Measurements from ENCODE around the gene TBCA. TPM values are rescaled to one million over a fixed set of nuclear protein-coding genes. Genes with fewer than 3 reads are reported as not detected.
"Not testable (repeated sequence)": the region's sequence is repeated elsewhere in the genome, so short reads cannot be mapped to it uniquely, and the experiment has no call there.

Gene TBCA
- total RNA-seq, 1 experiment from 2014 or later = 302 TPM

- TF ChIP-seq REST (IDR thresholded peaks at IDR 0.05; ENCODE audit: insufficient read depth in 1 of 2, low read depth in 2 of 2, low read length in 1 of 2) (no peak), TCF7L2 (IDR thresholded peaks at IDR 0.05; ENCODE audit: low read depth, low read length) (no peak), POLR2AphosphoS5 (IDR thresholded peaks at IDR 0.05; ENCODE audit: low read depth, low read length) (no peak), SIN3A (IDR thresholded peaks at IDR 0.05; ENCODE audit: borderline replicate concordance, insufficient read depth, low read depth, low read length) (no peak)
- TF ChIP-seq, protein P1, sequence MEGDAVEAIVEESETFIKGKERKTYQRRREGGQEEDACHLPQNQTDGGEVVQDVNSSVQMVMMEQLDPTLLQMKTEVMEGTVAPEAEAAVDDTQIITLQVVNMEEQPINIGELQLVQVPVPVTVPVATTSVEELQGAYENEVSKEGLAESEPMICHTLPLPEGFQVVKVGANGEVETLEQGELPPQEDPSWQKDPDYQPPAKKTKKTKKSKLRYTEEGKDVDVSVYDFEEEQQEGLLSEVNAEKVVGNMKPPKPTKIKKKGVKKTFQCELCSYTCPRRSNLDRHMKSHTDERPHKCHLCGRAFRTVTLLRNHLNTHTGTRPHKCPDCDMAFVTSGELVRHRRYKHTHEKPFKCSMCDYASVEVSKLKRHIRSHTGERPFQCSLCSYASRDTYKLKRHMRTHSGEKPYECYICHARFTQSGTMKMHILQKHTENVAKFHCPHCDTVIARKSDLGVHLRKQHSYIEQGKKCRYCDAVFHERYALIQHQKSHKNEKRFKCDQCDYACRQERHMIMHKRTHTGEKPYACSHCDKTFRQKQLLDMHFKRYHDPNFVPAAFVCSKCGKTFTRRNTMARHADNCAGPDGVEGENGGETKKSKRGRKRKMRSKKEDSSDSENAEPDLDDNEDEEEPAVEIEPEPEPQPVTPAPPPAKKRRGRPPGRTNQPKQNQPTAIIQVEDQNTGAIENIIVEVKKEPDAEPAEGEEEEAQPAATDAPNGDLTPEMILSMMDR (IDR thresholded peaks at IDR 0.05) = no peak
- CTCF ChIA-PET = no interaction called here
- H3K4me3 ChIP-seq (ENCODE audit: low read depth in 2 of 2, low read length in 2 of 2) = no peak overlapping the region
- H3K36me3 ChIP-seq (ENCODE audit: control insufficient read depth, insufficient read depth, low read length) = peaks cover 29% of the 10 kb centered on the region
- no peaks in the 10 kb centered on the region for H3K27me3 ChIP-seq (ENCODE audit: control insufficient read depth, insufficient read depth, low read length)
- BruUV-seq (replicated peaks) = no TSS peak
- no peaks in the 10 kb centered on the region for H3K4me1 ChIP-seq (ENCODE audit: control insufficient read depth, insufficient read depth, low read length)
- ATAC-seq (no peak), DNase-seq (ENCODE audit: low read depth, low spot score) (no peak)
- H3K9me3 ChIP-seq (ENCODE audit: control insufficient read depth, insufficient read depth, low read depth, low read length) = no peaks in the 10 kb centered on the region
- POLR2A ChIA-PET = no interaction called here
- intact Hi-C loops (cut with micrococcal nuclease; ENCODE audit: unreplicated experiment) (no loop called here), in situ Hi-C loops (cut with HindIII; ENCODE audit: low pct_unique_long_range_greater_than_20kb, low sequenced_read_pairs) (no loop called here)
- no peak overlapping the region for H3K27ac ChIP-seq (ENCODE audit: low read length)
Measured at GRCh38 chr5:77707791-77708190, 68.3 kb downstream of the TBCA start.

GRCh38 chr5:77699569-77699968, 76.6 kb downstream of the TBCA start:
- intact Hi-C loops (cut with micrococcal nuclease; ENCODE audit: unreplicated experiment); H3K9me3 ChIP-seq (ENCODE audit: control insufficient read depth, insufficient read depth, low read depth, low read length); BruUV-seq (replicated peaks); H3K4me3 ChIP-seq (ENCODE audit: low read depth in 2 of 2, low read length in 2 of 2); H3K27ac ChIP-seq (ENCODE audit: low read length); H3K4me1 ChIP-seq (ENCODE audit: control insufficient read depth, insufficient read depth, low read length); ATAC-seq; CTCF ChIA-PET; H3K36me3 ChIP-seq (ENCODE audit: control insufficient read depth, insufficient read depth, low read length); H3K27me3 ChIP-seq (ENCODE audit: control insufficient read depth, insufficient read depth, low read length); in situ Hi-C loops (cut with HindIII; ENCODE audit: low pct_unique_long_range_greater_than_20kb, low sequenced_read_pairs); DNase-seq (ENCODE audit: low read depth, low spot score); POLR2A ChIA-PET: not testable (repeated sequence)

DNA sequence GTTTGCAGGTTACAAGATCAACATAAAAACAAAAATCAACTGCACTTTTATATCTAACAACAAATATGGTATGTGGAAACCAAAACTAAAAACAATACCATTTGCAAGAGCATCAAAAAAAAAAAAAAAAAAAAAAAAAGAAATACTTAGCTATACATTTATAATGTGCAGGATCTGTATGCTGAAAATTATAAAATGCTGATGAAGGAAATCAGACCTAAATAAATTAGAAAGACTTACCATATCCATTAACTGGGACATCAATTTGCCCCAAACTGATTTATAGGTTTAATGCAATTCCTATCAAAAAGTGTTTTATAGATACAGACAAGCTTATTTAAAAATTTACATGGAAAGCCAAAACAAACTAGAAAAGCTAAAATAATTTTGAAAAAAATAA, 77.2 kb downstream of the TBCA start:
- no peak for DNase-seq (ENCODE audit: low read depth, low spot score)
- no peak for TF ChIP-seq SIN3A (IDR thresholded peaks at IDR 0.05; ENCODE audit: borderline replicate concordance, insufficient read depth, low read depth, low read length)
- TF ChIP-seq, protein P1 (IDR thresholded peaks at IDR 0.05) = no peak
- no peak for TF ChIP-seq TCF7L2 (IDR thresholded peaks at IDR 0.05; ENCODE audit: low read depth, low read length)
- TF ChIP-seq REST (IDR thresholded peaks at IDR 0.05; ENCODE audit: insufficient read depth in 1 of 2, low read depth in 2 of 2, low read length in 1 of 2) = no peak
- no peak for TF ChIP-seq POLR2AphosphoS5 (IDR thresholded peaks at IDR 0.05; ENCODE audit: low read depth, low read length)
- POLR2A ChIA-PET = interaction anchor here (0.6 kb wide), 1 partner anchor 176 kb away, joined by 3 read pairs; no protein-coding TSS in a partner anchor
- Histone ChIP-seq H3K27ac (ENCODE audit: low read length) (no peak overlapping the region), H3K4me3 (ENCODE audit: low read depth in 2 of 2, low read length in 2 of 2) (no peak overlapping the region), H3K9me3 (ENCODE audit: control insufficient read depth, insufficient read depth, low read depth, low read length) (no peaks in the 10 kb centered on the region), H3K36me3 (ENCODE audit: control insufficient read depth, insufficient read depth, low read length) (peaks cover 2% of the 10 kb centered on the region), H3K4me1 (ENCODE audit: control insufficient read depth, insufficient read depth, low read length) (no peaks in the 10 kb centered on the region), H3K27me3 (ENCODE audit: control insufficient read depth, insufficient read depth, low read length) (no peaks in the 10 kb centered on the region)
- intact Hi-C loops (cut with micrococcal nuclease; ENCODE audit: unreplicated experiment) (no loop called here), in situ Hi-C loops (cut with HindIII; ENCODE audit: low pct_unique_long_range_greater_than_20kb, low sequenced_read_pairs) (no loop called here)
- no peak for ATAC-seq
- CTCF ChIA-PET = no interaction called here
- BruUV-seq (replicated peaks) = no TSS peak

All from Panc1 (cell line).